Activated naive CD4-positive, alpha-beta T cell treated with anti-CD3 and anti-CD28 coated beads for 36 hours (primary cell): Measurements from ENCODE around the gene HDAC10. TPM values are rescaled to one million over a fixed set of nuclear protein-coding genes. Genes with fewer than 3 reads are reported as not detected.

Experiments used
- CTCF ChIA-PET: fragments of 350-600 bp; sonication (Branson Sonifier 250); formaldehyde crosslinking; loops from one replicate; lab custom pipeline; 2021; ENCODE audit warnings: antibody characterized with exemption; lab: Charles Lee
- DNase-seq: peaks from one replicate; pipeline ENCODE4 v3.0.0-alpha.2; 2020
- H3K27ac Mint-ChIP-seq: one replicate; pipeline ENCODE4 v1.8.0; 2021; ENCODE audit warnings: mild to moderate bottlenecking, mixed read lengths
- H3K27me3 Mint-ChIP-seq: one replicate; pipeline ENCODE4 v1.8.0; 2021; ENCODE audit warnings: low read depth, mixed read lengths
- H3K36me3 Mint-ChIP-seq: one replicate; pipeline ENCODE4 v1.8.0; 2021; ENCODE audit warnings: low read depth, mixed read lengths
- H3K4me1 Mint-ChIP-seq: one replicate; pipeline ENCODE4 v1.8.0; 2021; ENCODE audit warnings: low read depth, mixed read lengths
- H3K4me3 Mint-ChIP-seq: one replicate; pipeline ENCODE4 v1.8.0; 2021; ENCODE audit warnings: mild to moderate bottlenecking, moderate library complexity, mixed read lengths
- H3K9me3 Mint-ChIP-seq: one replicate; pipeline ENCODE4 v1.8.0; 2021; ENCODE audit warnings: mixed read lengths
- intact Hi-C: fragments of 100-400 bp; cut with micrococcal nuclease; formaldehyde crosslinking; loops from one replicate; pipeline ENCODE4 v1.15.1; 2023
- total RNA-seq, 2 experiments: library from RNA; stranded (reverse); gene quantifications; one replicate each; pipeline ENCODE4 v1.2.3, GENCODE V29; 2021

Gene HDAC10
- 10 to 100 TPM; 35.4 to 38.0 TPM for total RNA-seq

- DNase-seq, result peak; percentile 90
- H3K27me3 Mint-ChIP-seq, result no peaks in the 10 kb centered on the region
- intact Hi-C loops, result loop anchor here (5.0 kb wide), 1 partner anchor 246 kb away; no protein-coding TSS in a partner anchor
- H3K9me3 Mint-ChIP-seq, result no peaks in the 10 kb centered on the region
- peaks cover 19% of the 10 kb centered on the region for H3K4me1 Mint-ChIP-seq
- CTCF ChIA-PET, result interaction anchor here (0.6 to 2.7 kb wide), 14 partner anchors 9 to 369 kb away, joined by 3 to 25 read pairs (median 5); partner anchors contain the start of genes DENND6B, MAPK12 and SCO2
- peak within 1 kb of the TSS; percentile 81 for H3K4me3 Mint-ChIP-seq
- peaks cover 5% of the 10 kb centered on the region for H3K36me3 Mint-ChIP-seq
- no peak within 1 kb of the TSS for H3K27ac Mint-ChIP-seq
Observed at GRCh38 chr22:50250555-50251476, at the start of gene HDAC10. Gene HDAC10, minus strand, starts transcription at chr22:50251265. Its CDS starts 233 bp downstream, at chr22:50251032.

- Mint-ChIP-seq H3K4me1 (no peaks in the 10 kb centered on the region), H3K9me3 (no peaks in the 10 kb centered on the region), H3K4me3 (no peak overlapping the region), H3K27me3 (peaks cover 15% of the 10 kb centered on the region), H3K27ac (no peak overlapping the region), H3K36me3 (no peaks in the 10 kb centered on the region)
- intact Hi-C loops, result no loop called here
- CTCF ChIA-PET, result no interaction called here
- DNase-seq, result no peak
Observed at GRCh38 chr22:50300620-50301257, 49.7 kb upstream of the HDAC10 start.

GRCh38 chr22:50299785-50300619 lies 48.9 kb upstream of the HDAC10 start:
- CTCF ChIA-PET, result interaction anchor here (1.0 kb wide), 1 partner anchor 42 kb away, joined by 3 read pairs; no protein-coding TSS in a partner anchor
- H3K27me3 Mint-ChIP-seq, result peaks cover 15% of the 10 kb centered on the region
- no peaks in the 10 kb centered on the region for H3K4me1 Mint-ChIP-seq
- no peaks in the 10 kb centered on the region for H3K9me3 Mint-ChIP-seq
- DNase-seq, result no peak
- H3K27ac Mint-ChIP-seq, result no peak overlapping the region
- H3K36me3 Mint-ChIP-seq, result no peaks in the 10 kb centered on the region
- intact Hi-C loops, result no loop called here
- no peak overlapping the region for H3K4me3 Mint-ChIP-seq

- peaks cover 13% of the 10 kb centered on the region for H3K27me3 Mint-ChIP-seq
- H3K36me3 Mint-ChIP-seq, result no peaks in the 10 kb centered on the region
- no peak overlapping the region for H3K27ac Mint-ChIP-seq
- intact Hi-C loops, result no loop called here
- H3K4me1 Mint-ChIP-seq, result no peaks in the 10 kb centered on the region
- CTCF ChIA-PET, result interaction anchor here (1.0 kb wide), 1 partner anchor 43 kb away, joined by 3 read pairs; no protein-coding TSS in a partner anchor
- DNase-seq, result no peak
- H3K4me3 Mint-ChIP-seq, result no peak overlapping the region
- no peaks in the 10 kb centered on the region for H3K9me3 Mint-ChIP-seq
Observed at GRCh38 chr22:50298937-50299784, 48.1 kb upstream of the HDAC10 start.

- Mint-ChIP-seq H3K36me3 (no peaks in the 10 kb centered on the region), H3K27me3 (peaks cover 13% of the 10 kb centered on the region), H3K4me1 (no peaks in the 10 kb centered on the region), H3K27ac (no peak overlapping the region), H3K9me3 (no peaks in the 10 kb centered on the region), H3K4me3 (no peak overlapping the region)
- CTCF ChIA-PET, result no interaction called here
- intact Hi-C loops, result no loop called here
- DNase-seq, result no peak
Observed at GRCh38 chr22:50298266-50298637, 47.2 kb upstream of the HDAC10 start.

- Mint-ChIP-seq H3K27ac (no peak overlapping the region), H3K4me1 (peaks cover 3% of the 10 kb centered on the region), H3K27me3 (peaks cover 13% of the 10 kb centered on the region), H3K36me3 (no peaks in the 10 kb centered on the region), H3K9me3 (no peaks in the 10 kb centered on the region), H3K4me3 (no peak overlapping the region)
- CTCF ChIA-PET, result no interaction called here
- DNase-seq, result no peak
- intact Hi-C loops, result no loop called here
Observed at GRCh38 chr22:50297510-50298265, 46.6 kb upstream of the HDAC10 start.

- Mint-ChIP-seq H3K4me3 (no peak overlapping the region), H3K27ac (no peak overlapping the region)
Observed at GRCh38 chr22:50296658-50297490, 45.8 kb upstream of the HDAC10 start.

GRCh38 chr22:50294319-50294656 lies 43.2 kb upstream of the HDAC10 start:
- Mint-ChIP-seq H3K36me3 (no peaks in the 10 kb centered on the region), H3K4me1 (peaks cover 6% of the 10 kb centered on the region), H3K9me3 (no peaks in the 10 kb centered on the region), H3K27ac (no peak overlapping the region), H3K4me3 (no peak overlapping the region), H3K27me3 (peaks cover 19% of the 10 kb centered on the region)
- intact Hi-C loops, result no loop called here
- CTCF ChIA-PET, result no interaction called here
- no peak for DNase-seq

More at GRCh38 chr22:50296658-50297490, 45.8 kb upstream of the HDAC10 start:
- H3K36me3 Mint-ChIP-seq, result no peaks in the 10 kb centered on the region
- CTCF ChIA-PET, result no interaction called here
- peaks cover 6% of the 10 kb centered on the region for H3K4me1 Mint-ChIP-seq
- intact Hi-C loops, result no loop called here
- no peaks in the 10 kb centered on the region for H3K9me3 Mint-ChIP-seq
- peaks cover 17% of the 10 kb centered on the region for H3K27me3 Mint-ChIP-seq
- no peak for DNase-seq

- Mint-ChIP-seq H3K4me1 (peaks cover 6% of the 10 kb centered on the region), H3K4me3 (no peak overlapping the region), H3K27ac (no peak overlapping the region), H3K9me3 (no peaks in the 10 kb centered on the region), H3K36me3 (no peaks in the 10 kb centered on the region), H3K27me3 (peaks cover 15% of the 10 kb centered on the region)
- intact Hi-C loops, result no loop called here
- CTCF ChIA-PET, result no interaction called here
- DNase-seq, result no peak
Observed at GRCh38 chr22:50293441-50294318, 42.6 kb upstream of the HDAC10 start.
